HT1080 (cell line): ENCODE measurements around the gene LMAN1L. TPM values are rescaled to one million over a fixed set of nuclear protein-coding genes. Genes with fewer than 3 reads are reported as not detected.
A peak's percentile ranks its signal among the peaks of the same experiment; 100 is the strongest.

Experiments used
- DNase-seq: peaks from one replicate; pipeline ENCODE4 v3.0.0-alpha.2; 2015; ENCODE audit warnings: low read depth
- total RNA-seq: library from RNA; depleted of rRNA; stranded (reverse); fragments of >200 nt; shearing (Covaris generic); gene quantifications from 2 replicates; pipeline ENCODE4 v1.2.3, GENCODE V29; 2014

The LMAN1L gene
- total RNA-seq, 1 experiment from 2014 or later, result 0.05 TPM

GRCh38 chr15:74815121-74815934 lies 2.7 kb downstream of the LMAN1L start:
- no peak for DNase-seq

- DNase-seq, result no peak
These were observed 3.3 kb downstream of the LMAN1L start for GRCh38 chr15:74815961-74816360.

- DNase-seq, result no peak
These were observed 4.2 kb downstream of the LMAN1L start for GRCh38 chr15:74816624-74817369.

- DNase-seq, result peak; percentile 23
These were observed 4.7 kb downstream of the LMAN1L start for GRCh38 chr15:74817370-74817737.

- DNase-seq, result no peak
These were observed 7.4 kb downstream of the LMAN1L start for GRCh38 chr15:74820056-74820455.

- no peak for DNase-seq
These were observed 8.6 kb downstream of the LMAN1L start for GRCh38 chr15:74821091-74821789.

- no peak for DNase-seq
These were observed 9.1 kb downstream of the LMAN1L start for GRCh38 chr15:74821790-74822158.

GRCh38 chr15:74822233-74822632 lies 9.6 kb downstream of the LMAN1L start:
- no peak for DNase-seq

GRCh38 chr15:74823324-74823723 lies 10.7 kb downstream of the LMAN1L start:
- no peak for DNase-seq

GRCh38 chr15:74824976-74825375 lies 12.3 kb downstream of the LMAN1L start:
- no peak for DNase-seq

- DNase-seq, result no peak
These were observed 13.2 kb downstream of the LMAN1L start for GRCh38 chr15:74825866-74826265.

GRCh38 chr15:74826364-74826819 lies 13.8 kb downstream of the LMAN1L start, which contains the start of gene CPLX3:
Gene CPLX3 (plus strand): TSS chr15:74826627. CDS start chr15:74826704, 77 bp downstream.
- no peak for DNase-seq

- DNase-seq, result no peak
These were observed 14.3 kb downstream of the LMAN1L start for GRCh38 chr15:74826921-74827320.

GRCh38 chr15:74827614-74828013 lies 15.0 kb downstream of the LMAN1L start:
- no peak for DNase-seq

- DNase-seq, result no peak
These were observed 16.2 kb downstream of the LMAN1L start for GRCh38 chr15:74828835-74829234.

GRCh38 chr15:74829486-74829885 lies 16.9 kb downstream of the LMAN1L start:
- DNase-seq, result no peak

- DNase-seq, result no peak
These were observed 17.4 kb downstream of the LMAN1L start for GRCh38 chr15:74829991-74830390.

GRCh38 chr15:74830868-74831267 lies 18.2 kb downstream of the LMAN1L start:
- no peak for DNase-seq

GRCh38 chr15:74831813-74832495 lies 19.3 kb downstream of the LMAN1L start:
- no peak for DNase-seq

- DNase-seq, result no peak
These were observed 20.2 kb downstream of the LMAN1L start for GRCh38 chr15:74832826-74833225.

GRCh38 chr15:74833376-74834107 lies 20.9 kb downstream of the LMAN1L start:
- no peak for DNase-seq
